ENCODE results near the gene RNF144A. TPM values are rescaled to one million over a fixed set of nuclear protein-coding genes. Genes with fewer than 3 reads are reported as not detected.

Gene RNF144A
- total RNA-seq, 1 experiment from 2014 or later, result 13.0 TPM

DNA sequence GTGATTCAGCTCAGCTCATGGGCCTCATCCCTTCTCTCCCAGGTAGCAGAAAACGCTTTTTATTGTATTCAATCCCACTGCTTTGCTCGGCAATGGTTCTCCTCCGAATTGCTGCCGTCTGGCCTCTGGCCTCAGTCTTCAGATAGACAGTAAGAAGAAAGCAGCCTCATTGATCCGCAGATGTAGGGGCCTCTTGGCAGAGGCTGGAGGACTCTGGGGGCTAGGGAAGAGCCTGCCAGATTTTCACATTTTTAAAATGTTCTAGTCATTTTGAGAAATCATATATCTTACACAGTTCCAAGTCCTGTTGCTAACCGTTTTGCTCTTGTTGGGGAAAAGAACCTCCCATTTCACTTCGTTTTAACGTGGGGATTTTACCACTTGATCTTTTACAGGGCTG is 123.3 kb downstream of the RNF144A start:
- Histone ChIP-seq H3K4me2 (ENCODE audit: low read length) (no peak overlapping the region), H3K9ac (ENCODE audit: low read length) (no peak overlapping the region), H4K20me1 (ENCODE audit: insufficient read depth) (no peaks in the 10 kb centered on the region), H3K4me3 (replicated peaks in 1 of 2; ENCODE audit: low read depth in 1 of 2, low read length in 2 of 2) (no peak overlapping the region), H3K27me3 (ENCODE audit: insufficient read depth, low read length) (no peaks in the 10 kb centered on the region), H2AFZ (ENCODE audit: low read depth, low read length, poor library complexity, severe bottlenecking) (no peak overlapping the region), H3K27ac (ENCODE audit: low read depth, low read length) (no peak overlapping the region), H3K36me3 (ENCODE audit: control insufficient read depth in 1 of 2, insufficient read depth in 2 of 2, low read length in 2 of 2) (no peaks in the 10 kb centered on the region), H3K79me2 (ENCODE audit: insufficient read depth, low read length) (no peaks in the 10 kb centered on the region), H3K9me2 (ENCODE audit: insufficient read depth) (no peaks in the 10 kb centered on the region), H3K4me1 (ENCODE audit: control insufficient read depth in 1 of 2, insufficient read depth in 2 of 2, low read length in 2 of 2) (no peaks in the 10 kb centered on the region), H3K9me3 (ENCODE audit: control insufficient read depth in 1 of 2, insufficient read depth in 1 of 2, low read depth in 1 of 2, low read length in 2 of 2) (no peaks in the 10 kb centered on the region)
- RAD21 ChIA-PET (ENCODE audit: low non-redundant PET in 1 of 2, low total read pairs in 2 of 2, uncharacterized antibody in 2 of 2, unreplicated experiment in 2 of 2), result no interaction called here
- DNase-seq (ENCODE audit: low read depth, low spot score), result no peak
- CTCF ChIA-PET, result no interaction called here
- intact Hi-C loops (cut with micrococcal nuclease), result loop anchor here (5.0 to 10.0 kb wide), 2 partner anchors 123 to 216 kb away; partner anchors contain the start of gene RNF144A
- POLR2A ChIA-PET, result no interaction called here
- no peak for TF ChIP-seq EZH2phosphoT487 (IDR thresholded peaks at IDR 0.05; ENCODE audit: borderline replicate concordance)
- TF ChIP-seq, protein P1, sequence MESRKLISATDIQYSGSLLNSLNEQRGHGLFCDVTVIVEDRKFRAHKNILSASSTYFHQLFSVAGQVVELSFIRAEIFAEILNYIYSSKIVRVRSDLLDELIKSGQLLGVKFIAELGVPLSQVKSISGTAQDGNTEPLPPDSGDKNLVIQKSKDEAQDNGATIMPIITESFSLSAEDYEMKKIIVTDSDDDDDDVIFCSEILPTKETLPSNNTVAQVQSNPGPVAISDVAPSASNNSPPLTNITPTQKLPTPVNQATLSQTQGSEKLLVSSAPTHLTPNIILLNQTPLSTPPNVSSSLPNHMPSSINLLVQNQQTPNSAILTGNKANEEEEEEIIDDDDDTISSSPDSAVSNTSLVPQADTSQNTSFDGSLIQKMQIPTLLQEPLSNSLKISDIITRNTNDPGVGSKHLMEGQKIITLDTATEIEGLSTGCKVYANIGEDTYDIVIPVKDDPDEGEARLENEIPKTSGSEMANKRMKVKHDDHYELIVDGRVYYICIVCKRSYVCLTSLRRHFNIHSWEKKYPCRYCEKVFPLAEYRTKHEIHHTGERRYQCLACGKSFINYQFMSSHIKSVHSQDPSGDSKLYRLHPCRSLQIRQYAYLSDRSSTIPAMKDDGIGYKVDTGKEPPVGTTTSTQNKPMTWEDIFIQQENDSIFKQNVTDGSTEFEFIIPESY (IDR thresholded peaks at IDR 0.05; ENCODE audit: extremely low read depth, insufficient replicate concordance, low read length), result no peak
- TF ChIP-seq, protein P2, sequence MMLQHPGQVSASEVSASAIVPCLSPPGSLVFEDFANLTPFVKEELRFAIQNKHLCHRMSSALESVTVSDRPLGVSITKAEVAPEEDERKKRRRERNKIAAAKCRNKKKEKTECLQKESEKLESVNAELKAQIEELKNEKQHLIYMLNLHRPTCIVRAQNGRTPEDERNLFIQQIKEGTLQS (IDR thresholded peaks at IDR 0.05), result no peak
- TF ChIP-seq RAD21 (IDR thresholded peaks at IDR 0.05; ENCODE audit: low read depth), result no peak
- TF ChIP-seq, protein P3, sequence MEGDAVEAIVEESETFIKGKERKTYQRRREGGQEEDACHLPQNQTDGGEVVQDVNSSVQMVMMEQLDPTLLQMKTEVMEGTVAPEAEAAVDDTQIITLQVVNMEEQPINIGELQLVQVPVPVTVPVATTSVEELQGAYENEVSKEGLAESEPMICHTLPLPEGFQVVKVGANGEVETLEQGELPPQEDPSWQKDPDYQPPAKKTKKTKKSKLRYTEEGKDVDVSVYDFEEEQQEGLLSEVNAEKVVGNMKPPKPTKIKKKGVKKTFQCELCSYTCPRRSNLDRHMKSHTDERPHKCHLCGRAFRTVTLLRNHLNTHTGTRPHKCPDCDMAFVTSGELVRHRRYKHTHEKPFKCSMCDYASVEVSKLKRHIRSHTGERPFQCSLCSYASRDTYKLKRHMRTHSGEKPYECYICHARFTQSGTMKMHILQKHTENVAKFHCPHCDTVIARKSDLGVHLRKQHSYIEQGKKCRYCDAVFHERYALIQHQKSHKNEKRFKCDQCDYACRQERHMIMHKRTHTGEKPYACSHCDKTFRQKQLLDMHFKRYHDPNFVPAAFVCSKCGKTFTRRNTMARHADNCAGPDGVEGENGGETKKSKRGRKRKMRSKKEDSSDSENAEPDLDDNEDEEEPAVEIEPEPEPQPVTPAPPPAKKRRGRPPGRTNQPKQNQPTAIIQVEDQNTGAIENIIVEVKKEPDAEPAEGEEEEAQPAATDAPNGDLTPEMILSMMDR (IDR thresholded peaks at IDR 0.05 in 2 of 3, conservative IDR thresholded peaks at IDR 0.05 in 1 of 3; ENCODE audit: borderline replicate concordance in 1 of 3, insufficient read depth in 1 of 3, low read depth in 2 of 3, low read length in 2 of 3), result no peak
- BruUV-seq (replicated peaks), result no TSS peak
- ATAC-seq, result no peak

All from HCT116 (cell line).